ENCODE results near the gene ZNF518B.
A peak's percentile ranks its signal among the peaks of the same experiment; 100 is the strongest.

Gene ZNF518B, protein sequence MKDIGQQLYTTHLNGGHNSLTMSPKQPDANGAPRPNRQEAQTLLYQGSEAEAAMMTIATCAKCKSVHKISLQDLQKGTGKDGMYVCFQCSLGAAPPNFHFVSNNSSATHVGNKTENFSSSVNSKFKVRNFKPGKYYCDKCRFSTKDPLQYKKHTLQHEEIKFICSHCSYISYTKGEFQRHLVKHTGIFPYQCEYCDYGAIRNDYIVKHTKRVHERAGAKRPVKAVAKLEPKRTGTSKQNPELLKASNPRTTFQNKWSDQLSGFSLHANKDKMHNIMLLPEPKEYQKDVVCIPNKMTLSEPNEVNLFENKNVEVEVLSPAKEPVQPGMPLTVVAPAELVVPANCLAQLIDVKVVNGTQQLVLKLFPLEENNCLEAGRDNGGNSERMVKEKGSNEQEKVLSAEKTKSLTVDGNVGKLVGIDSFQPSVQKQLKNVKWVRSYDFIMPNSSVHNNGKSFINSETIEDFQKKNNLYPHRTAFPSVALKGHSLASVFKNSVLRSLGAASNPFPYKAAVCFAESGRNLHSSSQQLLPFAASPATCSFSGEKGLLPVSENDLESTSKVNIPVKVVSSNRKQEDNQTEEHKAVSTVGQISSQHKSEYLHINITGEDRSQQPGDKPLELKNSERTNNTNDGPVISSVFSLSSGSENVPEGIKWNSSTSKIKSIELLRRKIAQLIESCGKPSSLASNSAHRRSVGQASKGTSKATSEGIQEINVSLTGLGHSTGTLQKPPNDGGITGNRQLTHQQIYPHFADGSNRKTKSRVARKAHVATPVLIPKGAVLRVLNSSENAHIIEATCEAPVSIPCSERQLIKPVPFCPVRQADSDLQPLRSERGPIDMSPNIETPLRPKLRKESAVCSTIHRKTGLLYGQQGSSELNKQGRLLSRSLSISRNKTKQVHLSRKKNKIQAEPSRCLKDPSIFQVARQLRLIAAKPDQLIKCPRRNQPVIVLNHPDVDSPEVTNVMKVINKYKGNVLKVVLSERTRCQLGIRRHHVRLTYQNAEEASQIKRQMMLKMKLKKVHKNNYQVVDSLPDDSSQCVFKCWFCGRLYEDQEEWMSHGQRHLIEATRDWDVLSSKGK

DNA sequence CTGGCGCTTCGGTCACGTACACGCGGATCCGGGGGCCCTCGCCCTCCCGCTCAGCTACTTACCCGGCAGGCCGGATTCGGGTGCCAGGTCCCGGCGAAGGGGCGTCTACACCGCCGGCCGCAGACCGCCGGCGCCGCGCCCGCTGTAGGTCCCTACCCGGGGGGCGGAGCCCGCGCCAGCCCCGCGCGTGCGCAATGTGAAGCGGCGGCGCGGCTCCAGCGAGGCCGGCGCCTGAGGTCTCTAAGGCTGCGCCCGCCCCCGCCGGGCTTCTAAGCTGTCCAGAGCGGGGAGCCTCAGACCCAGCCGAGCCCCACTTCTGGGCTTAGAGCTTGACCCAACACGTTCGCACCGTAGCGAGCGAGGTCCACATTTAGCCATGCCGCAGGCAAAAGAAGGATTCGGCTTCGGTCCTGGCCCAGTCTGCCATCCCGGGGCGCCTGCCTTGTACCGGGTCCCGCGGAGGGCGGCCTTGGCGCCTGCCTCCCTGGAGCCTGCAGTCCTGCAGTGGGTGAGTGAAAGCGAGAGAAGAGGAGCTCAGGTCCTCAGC lies at the start of gene ZNF518B:
Gene ZNF518B, minus strand, starts transcription at position 172 of the 547 bp plus-strand sequence. CDS start 11,098 bp downstream, outside the sequence.
- DNase-seq, result no peak

- peak; percentile 3 for DNase-seq
Observed at GRCh38 chr4:10506077-10506476, 48.9 kb upstream of the ZNF518B start.

- no peak for DNase-seq
Observed at GRCh38 chr4:10504570-10505179, 47.4 kb upstream of the ZNF518B start.

GRCh38 chr4:10502717-10503116 lies 45.5 kb upstream of the ZNF518B start:
- DNase-seq, result no peak

GRCh38 chr4:10500776-10501175 lies 43.5 kb upstream of the ZNF518B start:
- DNase-seq, result no peak

GRCh38 chr4:10496200-10496599 lies 39.0 kb upstream of the ZNF518B start:
- no peak for DNase-seq

- DNase-seq, result no peak
Observed at GRCh38 chr4:10495651-10496050, 38.4 kb upstream of the ZNF518B start.

- DNase-seq, result no peak
Observed at GRCh38 chr4:10492464-10492863, 35.2 kb upstream of the ZNF518B start.

DNA sequence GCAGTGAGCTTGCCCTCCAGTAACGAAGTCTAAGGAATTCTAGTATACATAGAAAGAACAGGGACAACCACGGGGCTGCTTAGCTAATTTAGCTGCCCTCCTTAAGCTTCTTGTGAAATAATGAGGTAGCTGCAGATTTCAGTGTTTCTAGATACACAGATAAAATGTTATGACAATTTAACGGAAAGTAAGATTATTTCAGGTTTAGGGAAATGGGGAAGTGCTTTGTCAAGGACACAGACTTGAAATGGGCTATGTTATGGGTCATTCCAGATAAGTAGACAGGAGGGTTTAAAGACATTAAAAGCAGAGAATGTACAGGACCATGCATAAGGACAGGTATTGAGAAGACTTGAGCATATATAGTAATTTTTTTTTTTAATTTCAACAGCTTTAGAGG lies 34.2 kb upstream of the ZNF518B start:
- no peak for DNase-seq

- DNase-seq, result no peak
Observed at GRCh38 chr4:10490996-10491395, 33.8 kb upstream of the ZNF518B start.

GRCh38 chr4:10482913-10483312 lies 25.7 kb upstream of the ZNF518B start:
- no peak for DNase-seq

DNA sequence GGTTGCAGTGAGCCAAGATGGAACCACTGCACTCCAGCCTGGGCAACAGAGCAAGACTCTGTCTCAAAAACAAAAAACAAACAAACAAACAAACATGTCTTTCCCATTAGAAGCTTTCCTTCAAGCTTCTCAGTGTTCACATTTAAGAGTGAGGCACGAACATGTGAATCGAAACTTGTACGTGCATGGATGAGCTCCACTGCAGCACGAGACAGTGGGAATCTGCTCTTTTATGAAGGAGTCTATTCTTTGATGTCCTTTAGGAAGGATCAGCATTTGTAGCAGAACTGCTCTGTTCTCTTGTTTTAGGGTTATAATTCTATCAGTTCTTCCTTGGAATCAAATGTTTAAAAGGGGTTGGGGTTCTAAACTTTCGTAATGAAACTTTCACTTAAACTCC lies 23.4 kb upstream of the ZNF518B start:
- DNase-seq, result no peak

- no peak for DNase-seq
Observed at GRCh38 chr4:10478621-10479020, 21.4 kb upstream of the ZNF518B start.

DNA sequence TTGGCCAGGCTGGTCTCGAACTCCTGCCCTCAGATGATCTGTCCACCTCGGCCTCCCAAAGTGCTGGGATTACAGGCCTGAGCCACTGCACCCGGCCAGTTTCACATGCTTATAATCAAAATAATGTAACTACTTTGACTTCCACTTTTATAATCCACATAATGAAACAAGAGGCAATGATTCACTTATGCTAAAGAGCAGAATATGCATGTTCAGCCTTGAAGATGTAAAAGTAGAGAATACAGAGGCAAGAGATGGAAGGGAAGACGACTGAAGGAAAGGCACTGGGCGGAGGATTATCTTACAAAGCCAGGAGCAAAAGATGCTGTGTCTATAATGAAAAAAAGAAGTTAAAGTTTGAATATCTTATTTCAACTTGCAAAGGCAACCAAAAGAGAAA lies 13.3 kb upstream of the ZNF518B start:
- no peak for DNase-seq

DNA sequence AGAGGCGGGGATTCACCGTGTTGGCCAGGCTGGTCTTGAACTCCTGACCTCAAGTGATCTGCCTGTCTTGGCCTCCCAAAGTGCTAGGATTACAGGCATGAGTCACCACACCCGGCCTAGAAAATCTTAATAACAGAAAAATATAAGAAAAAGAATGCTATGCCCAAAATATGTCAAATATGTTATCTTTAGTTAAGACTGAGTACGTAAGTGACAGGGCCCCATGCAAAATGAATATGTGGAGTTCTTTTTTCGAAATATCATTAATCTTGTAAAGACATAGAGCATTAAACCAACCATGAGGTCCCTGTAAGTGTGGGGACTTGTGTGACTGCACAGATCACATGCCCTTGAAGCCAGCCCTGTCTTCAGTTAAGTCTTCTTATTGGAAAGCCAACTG lies 8.9 kb upstream of the ZNF518B start:
- DNase-seq, result no peak

DNA sequence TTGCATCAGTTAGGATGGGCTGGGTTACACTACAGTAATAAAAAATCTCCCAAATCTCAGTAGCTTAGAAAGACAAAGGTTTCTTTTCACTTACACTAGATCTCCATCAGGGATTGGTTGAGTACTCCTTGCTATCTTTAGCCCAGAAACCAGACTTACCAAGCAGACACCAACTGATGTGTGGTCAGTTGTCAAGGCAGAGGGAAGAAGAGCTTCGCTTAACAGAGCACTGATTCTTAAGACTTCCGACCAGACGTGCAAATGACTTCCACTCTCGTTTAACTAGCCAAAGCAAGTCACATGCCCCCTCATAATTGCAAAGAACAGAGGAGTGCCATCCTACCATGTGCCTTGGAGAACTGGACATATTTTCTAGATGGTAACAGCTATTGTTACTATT lies 5.7 kb upstream of the ZNF518B start:
- no peak for DNase-seq

DNA sequence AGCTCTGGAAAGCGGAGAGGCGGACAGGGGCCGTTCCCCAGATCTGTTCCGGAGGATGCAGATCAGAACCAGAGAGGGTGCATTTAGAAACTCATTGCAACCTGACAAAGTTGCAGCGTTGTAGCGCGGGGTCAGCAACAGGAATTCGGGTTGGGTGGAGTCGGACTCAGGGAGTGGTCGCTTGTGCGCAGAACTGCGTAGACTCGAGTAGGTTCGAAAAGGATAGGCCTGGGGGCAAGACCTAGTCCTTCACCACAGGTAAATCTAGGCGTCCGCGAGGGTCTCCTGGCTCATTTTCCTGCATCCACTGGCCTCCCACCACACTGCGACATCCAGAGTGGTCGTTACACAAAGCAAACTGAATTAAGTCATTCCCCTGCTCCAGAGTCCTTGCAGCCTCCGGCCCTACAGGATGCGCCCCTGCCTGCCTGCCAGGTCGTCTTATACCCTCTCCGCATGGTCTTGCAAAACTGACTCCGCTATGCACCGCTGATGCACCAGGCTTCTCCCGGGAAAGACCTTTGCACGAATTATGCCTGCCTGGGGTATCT lies 4.7 kb upstream of the ZNF518B start:
- no peak for DNase-seq

DNA sequence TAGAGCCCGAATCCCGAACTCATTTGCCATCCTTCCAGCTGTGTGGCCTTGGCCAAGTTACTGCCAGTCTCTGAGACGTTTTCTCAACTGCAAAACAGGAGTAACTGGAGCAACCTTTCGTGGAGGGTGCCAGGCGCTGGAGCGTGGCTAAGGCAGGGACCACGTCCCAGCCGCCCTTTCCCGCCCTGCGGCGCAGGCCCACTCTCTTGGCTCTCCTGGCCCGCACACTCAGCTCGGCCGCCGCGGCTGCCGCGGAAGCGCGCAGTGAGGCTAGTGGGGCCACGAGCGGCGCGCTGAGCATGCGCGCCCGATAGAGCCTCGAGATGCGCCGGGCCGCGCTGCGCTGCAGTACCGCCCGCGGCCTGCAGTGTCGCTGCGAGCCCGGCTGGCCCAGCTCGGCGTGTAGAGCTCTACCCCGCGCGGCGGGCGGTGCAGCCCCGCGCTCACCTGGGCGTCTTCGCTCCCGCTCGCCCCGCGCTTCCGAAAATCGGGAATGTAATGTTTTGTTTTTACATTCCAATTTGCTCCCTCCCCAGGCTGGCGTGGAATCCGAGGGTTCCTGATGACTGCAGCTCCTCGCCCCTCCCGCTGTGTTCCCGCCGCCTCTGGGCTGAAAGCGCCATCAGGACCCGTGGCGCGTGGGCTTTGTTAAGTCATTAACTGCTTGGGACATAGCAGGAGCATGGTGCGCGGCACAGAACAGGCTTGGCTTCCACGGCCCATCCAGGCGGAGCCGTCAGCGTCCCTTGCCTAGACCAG lies 4.0 kb upstream of the ZNF518B start:
- DNase-seq, result peak; percentile 66

DNA sequence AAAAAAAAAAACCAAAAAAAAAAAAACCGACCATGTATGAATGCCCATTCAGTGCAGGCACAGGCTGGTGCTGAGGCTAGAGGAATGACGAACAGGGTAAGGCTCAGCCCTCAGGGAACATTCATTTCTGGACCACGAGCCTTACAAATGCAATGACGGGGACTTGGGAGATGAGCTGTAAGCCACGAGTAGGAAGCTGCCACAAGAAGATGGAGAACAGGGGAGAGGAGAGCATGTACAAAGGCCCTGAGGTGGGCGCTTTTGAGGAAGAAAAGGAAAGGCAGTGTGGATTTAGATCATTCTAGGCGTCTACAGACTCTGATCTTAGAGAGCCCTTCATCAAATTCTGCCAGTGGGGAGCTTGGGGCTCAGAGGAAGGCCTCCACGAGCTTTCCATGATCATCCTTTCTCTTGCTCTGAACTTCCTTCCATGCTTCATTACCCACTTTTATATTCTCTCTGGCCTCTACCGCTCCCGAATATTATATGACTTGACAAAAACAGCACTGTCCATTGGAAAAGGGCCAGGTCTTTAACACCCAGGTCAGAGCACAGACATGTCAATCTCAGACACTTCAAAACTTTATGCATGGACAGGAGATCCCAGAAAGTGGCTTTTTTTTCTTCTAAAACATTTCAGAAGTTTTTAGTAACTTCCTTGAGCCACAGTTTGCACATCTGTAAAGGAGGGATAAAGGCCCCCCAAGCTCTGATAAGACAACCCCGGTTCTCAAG lies 3.3 kb upstream of the ZNF518B start:
- no peak for DNase-seq

DNA sequence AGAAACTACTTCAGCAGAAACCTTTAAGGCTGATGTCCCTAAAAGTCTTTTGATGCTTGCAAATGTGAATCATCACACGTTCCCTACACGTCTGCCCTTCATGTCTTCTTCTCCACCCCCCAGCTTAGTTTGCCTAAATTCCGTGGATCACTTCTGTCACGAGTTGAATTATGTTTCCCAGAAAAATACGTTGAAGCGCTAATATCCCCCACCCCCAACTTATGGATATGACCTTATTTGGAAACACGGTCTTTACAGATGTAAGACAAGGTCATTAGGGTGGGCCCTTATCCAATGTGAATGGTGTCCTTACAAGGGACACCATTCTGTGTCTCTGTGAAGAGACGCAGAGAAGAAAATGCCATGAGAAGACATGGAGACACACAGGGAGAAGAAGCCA lies 2.1 kb upstream of the ZNF518B start:
- DNase-seq, result no peak

DNA sequence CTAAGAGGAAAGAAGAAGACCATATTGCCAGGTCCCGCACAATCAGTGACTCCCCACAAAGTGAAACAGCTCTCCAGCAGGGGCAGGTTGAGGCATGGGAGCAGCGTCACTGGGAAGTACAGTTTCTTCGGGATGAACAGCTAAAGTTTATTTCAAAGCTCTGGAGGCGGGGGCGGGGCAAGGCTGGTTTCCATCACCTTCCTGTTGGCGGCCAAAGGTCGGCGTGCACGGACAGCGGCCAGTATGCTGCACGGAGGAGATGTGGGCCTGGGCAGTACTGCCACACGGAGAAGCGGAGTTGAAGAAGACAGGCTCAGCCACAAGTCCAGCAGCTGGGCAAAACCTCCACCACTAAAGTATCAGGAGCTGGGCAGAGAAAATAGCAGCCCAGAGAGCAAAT lies 951 bp upstream of the ZNF518B start:
- no peak for DNase-seq
